ENCODE results near the gene TENM4. TPM values are rescaled to one million over a fixed set of nuclear protein-coding genes. Genes with fewer than 3 reads are reported as not detected.

TENM4 gene
- total and polyA plus RNA-seq, 2 of the 8 experiments (the other 6 are each of a cell fraction or from before 2014, with no cell fraction given), result 3.5 to 7.2 TPM

- TF ChIP-seq SUZ12 (IDR thresholded peaks at IDR 0.05; ENCODE audit: low read length) (no peak), CBX5 (IDR thresholded peaks at IDR 0.05; ENCODE audit: low read depth, low read length) (no peak), HDAC2 (IDR thresholded peaks at IDR 0.05; ENCODE audit: borderline replicate concordance in 1 of 2, low read depth in 2 of 2, low read length in 2 of 2) (no peak), TEAD4 (IDR thresholded peaks at IDR 0.05; ENCODE audit: low read depth, low read length) (no peak), TAF7 (optimal IDR thresholded peaks at IDR 0.05; ENCODE audit: borderline replicate concordance, low read depth, low read length) (no peak), CTBP2 (IDR thresholded peaks at IDR 0.05; ENCODE audit: borderline replicate concordance, insufficient read depth, insufficient read length, low read length) (no peak), TCF12 (IDR thresholded peaks at IDR 0.05; ENCODE audit: low read depth, low read length) (no peak), POLR2AphosphoS5 (IDR thresholded peaks at IDR 0.05; ENCODE audit: low read depth, low read length) (no peak), EGR1 (IDR thresholded peaks at IDR 0.05; ENCODE audit: borderline replicate concordance, low read depth, low read length) (no peak), RBBP5 (IDR thresholded peaks at IDR 0.05; ENCODE audit: borderline replicate concordance, low read depth, low read length) (no peak), KDM5A (IDR thresholded peaks at IDR 0.05; ENCODE audit: low read length) (no peak), CHD1 (IDR thresholded peaks at IDR 0.05; ENCODE audit: low read depth, low read length) (no peak), KDM1A (IDR thresholded peaks at IDR 0.05; ENCODE audit: borderline replicate concordance, low read length) (no peak), TAF1 (IDR thresholded peaks at IDR 0.05; ENCODE audit: low read depth, low read length) (no peak), RFX5 (IDR thresholded peaks at IDR 0.05; ENCODE audit: borderline replicate concordance, low read depth, low read length) (no peak), POLR2A (IDR thresholded peaks at IDR 0.05; ENCODE audit: control extremely low read depth in 1 of 2, low read depth in 2 of 2, low read length in 2 of 2) (no peak)
- Histone ChIP-seq H2BK5ac (ENCODE audit: low read depth, low read length) (no peak overlapping the region), H3K23ac (ENCODE audit: insufficient read length) (no peak overlapping the region), H3K14ac (ENCODE audit: insufficient read length) (no peak overlapping the region), H3K79me1 (ENCODE audit: low read depth, low read length) (no peaks in the 10 kb centered on the region), H3K18ac (ENCODE audit: extremely low read depth, low read length) (no peak overlapping the region), H3K23me2 (ENCODE audit: low read depth, low read length) (no peaks in the 10 kb centered on the region), H3K27ac (ENCODE audit: low read depth, low read length) (no peak overlapping the region), H4K8ac (ENCODE audit: extremely low read depth, insufficient read depth, low read length) (no peak overlapping the region), H3K4me2 (ENCODE audit: insufficient read depth in 1 of 2, low read depth in 2 of 2, low read length in 2 of 2) (no peak overlapping the region), H4K91ac (replicated peaks; ENCODE audit: insufficient read length, low read length) (no peak overlapping the region), H3K9ac (replicated peaks in 1 of 4; ENCODE audit: extremely low read depth in 1 of 4, low read depth in 3 of 4, low read length in 3 of 4) (no peak overlapping the region), H2AFZ (ENCODE audit: low read length) (no peak overlapping the region), H3K4me1 (replicated peaks in 1 of 4; ENCODE audit: control insufficient read depth in 3 of 4, insufficient read depth in 4 of 4, low read length in 3 of 4) (no peaks in the 10 kb centered on the region), H3K56ac (replicated peaks; ENCODE audit: insufficient read length, low read depth, low read length) (no peak overlapping the region), H3K9me3 (ENCODE audit: insufficient read depth in 2 of 2, low read depth in 1 of 2, low read length in 1 of 2) (peaks cover 4 to 7% of the 10 kb centered on the region in 2 experiments; a peak in 2 of 4 replicates), H3K4me3 (ENCODE audit: extremely low read depth in 1 of 4, insufficient read depth in 2 of 4, low read depth in 3 of 4, low read length in 4 of 4) (no peak overlapping the region), H3K79me2 (ENCODE audit: control insufficient read depth in 1 of 2, insufficient read depth in 2 of 2, low read length in 2 of 2) (no peaks in the 10 kb centered on the region), H2BK120ac (replicated peaks; ENCODE audit: low read depth, low read length) (no peak overlapping the region), H2AK5ac (ENCODE audit: low read depth, low read length) (no peak overlapping the region), H4K5ac (ENCODE audit: insufficient read length, low read depth, low read length) (no peak overlapping the region), H4K20me1 (replicated peaks in 1 of 2; ENCODE audit: control insufficient read depth in 1 of 2, insufficient read depth in 2 of 2, low read length in 2 of 2) (no peaks in the 10 kb centered on the region), H3K36me3 (ENCODE audit: control insufficient read depth in 2 of 4, insufficient read depth in 4 of 4, low read length in 3 of 4) (no peaks in the 10 kb centered on the region), H2BK15ac (ENCODE audit: low read length) (no peak overlapping the region), H2BK20ac (ENCODE audit: low read length) (no peak overlapping the region), H2BK12ac (ENCODE audit: low read depth, low read length) (no peak overlapping the region), H3K4ac (replicated peaks; ENCODE audit: insufficient read length, low read depth, low read length) (no peak overlapping the region), H3K27me3 (replicated peaks in 1 of 4; ENCODE audit: control insufficient read depth in 3 of 4, extremely low read depth in 1 of 4, insufficient read depth in 3 of 4, low read length in 3 of 4) (no peaks in the 10 kb centered on the region)
- DNase-seq (ENCODE audit: low read depth in 1 of 2, low spot score in 2 of 2) (no peak), FAIRE-seq (no peak)
- ChIA-PET CTCF (ENCODE audit: partially characterized antibody) (no interaction called here), POLR2A (ENCODE audit: partially characterized antibody) (no interaction called here)
- WGBS, 2 experiments (ENCODE audit: extremely low coverage in 1 of 2, insufficient coverage in 1 of 2, insufficient read length in 1 of 2, insufficient replicate concordance in 2 of 2, low coverage in 1 of 2, low lambda C conversion rate in 2 of 2, missing lambda C conversion rate in 1 of 2), result 92% methylated on average over 3 of the region's 3 CpGs; no CpG with 5 or more reads in 1 of the 2 experiments
These were observed 312.5 kb downstream of the TENM4 start for GRCh38 chr11:79128291-79128690.
